ENCODE measurements around the gene AUNIP. TPM values are rescaled to one million over a fixed set of nuclear protein-coding genes. Genes with fewer than 3 reads are reported as not detected.

AUNIP gene
- polyA plus RNA-seq, 1 of the 3 experiments (the other 2 are of a cell fraction): 1.9 TPM

GRCh38 chr1:25810341-25811299, 48.6 kb downstream of the AUNIP start:
- WGBS (ENCODE audit: low lambda C conversion rate): 74% methylated on average over 5 of the region's 21 CpGs
- Histone ChIP-seq H4K20me1 (ENCODE audit: insufficient read depth) (no peaks in the 10 kb centered on the region), H3K79me2 (ENCODE audit: insufficient read depth) (no peaks in the 10 kb centered on the region), H3F3A (replicated peaks; ENCODE audit: insufficient read depth) (no peaks in the 10 kb centered on the region), H3K4me2 (no peak overlapping the region), H3K27ac (ENCODE audit: low read depth in 2 of 2, low read length in 1 of 2) (peak overlapping the region in 1 of 2 experiments; percentile 24; a peak in 1 of 4 replicates), H3K9me2 (no peaks in the 10 kb centered on the region), H2AFZ (ENCODE audit: low read depth) (no peak overlapping the region), H3K4me3 (ENCODE audit: low read depth in 2 of 2, low read length in 1 of 2) (no peak overlapping the region; a peak in 1 of 4 replicates), H3K4me1 (ENCODE audit: control insufficient read depth in 1 of 2, insufficient read depth in 2 of 2, low read depth in 1 of 2, low read length in 1 of 2) (peaks cover 0 to 16% of the 10 kb centered on the region in 2 experiments; a peak in 1 of 4 replicates), H3K9me3 (no peaks in the 10 kb centered on the region), H3K9ac (no peak overlapping the region), H3K36me3 (replicated peaks in 1 of 2; ENCODE audit: control insufficient read depth in 1 of 2, insufficient read depth in 2 of 2, low read length in 1 of 2) (peaks cover 3 to 46% of the 10 kb centered on the region in 2 experiments), H3K27me3 (ENCODE audit: insufficient read depth) (no peaks in the 10 kb centered on the region)
- peak; percentile 90 for DNase-seq
- ChIA-PET POLR2A (interaction anchor here (0.7 to 1.6 kb wide), 4 partner anchors 9 to 202 kb away, joined by 3 to 4 read pairs (median 4); partner anchors contain the start of genes MTFR1L and SELENON), CTCF (interaction anchor here (0.6 to 4.7 kb wide), 30 partner anchors 10 to 329 kb away, joined by 3 to 76 read pairs (median 4); partner anchors contain the start of genes MTFR1L and SELENON)
- TF ChIP-seq NFIC (IDR thresholded peaks at IDR 0.05; ENCODE audit: borderline replicate concordance) (no peak), EZH2phosphoT487 (IDR thresholded peaks at IDR 0.05; ENCODE audit: borderline replicate concordance, low read depth) (no peak), TAF1 (IDR thresholded peaks at IDR 0.05; ENCODE audit: borderline replicate concordance, low read depth, low read length) (no peak), RFX5 (IDR thresholded peaks at IDR 0.05; ENCODE audit: low read length) (no peak), SMC3 (IDR thresholded peaks at IDR 0.05; ENCODE audit: low read depth, low read length) (peak; percentile 71), RCOR1 (IDR thresholded peaks at IDR 0.05; ENCODE audit: low read length) (0 out of 2 replicates have a peak, but pooled peaks have one; percentile 34), POLR2AphosphoS5 (IDR thresholded peaks at IDR 0.05; ENCODE audit: low read depth, low read length) (peak; percentile 28; the same call in 1 of the 2 replicates), RAD21 (IDR thresholded peaks at IDR 0.05; ENCODE audit: low read length) (peak; percentile 91), GATA2 (CRISPR knock-in tag; IDR thresholded peaks at IDR 0.05) (no peak), USF2 (IDR thresholded peaks at IDR 0.05; ENCODE audit: borderline replicate concordance, low read depth, low read length) (no peak), CHD2 (IDR thresholded peaks at IDR 0.05; ENCODE audit: low read length, partially characterized antibody) (no peak), YY1 (IDR thresholded peaks at IDR 0.05; ENCODE audit: low read depth) (no peak), FOXM1 (IDR thresholded peaks at IDR 0.05; ENCODE audit: low read depth) (no peak), EP300 (IDR thresholded peaks at IDR 0.05; ENCODE audit: borderline replicate concordance in 1 of 2, low read depth in 1 of 2, low read length in 1 of 2) (no peak), NRF1 (IDR thresholded peaks at IDR 0.05; ENCODE audit: low read depth, low read length) (no peak), FOXJ3 (CRISPR knock-in tag; IDR thresholded peaks at IDR 0.05) (no peak), MXI1 (IDR thresholded peaks at IDR 0.05; ENCODE audit: low read depth, low read length) (no peak), MAX (IDR thresholded peaks at IDR 0.05; ENCODE audit: low read depth) (no peak), SIN3A (IDR thresholded peaks at IDR 0.05; ENCODE audit: borderline replicate concordance, low read depth, low read length) (no peak), MEF2A (IDR thresholded peaks at IDR 0.05; ENCODE audit: borderline replicate concordance, low read depth) (no peak)
- TF ChIP-seq, protein P1, sequence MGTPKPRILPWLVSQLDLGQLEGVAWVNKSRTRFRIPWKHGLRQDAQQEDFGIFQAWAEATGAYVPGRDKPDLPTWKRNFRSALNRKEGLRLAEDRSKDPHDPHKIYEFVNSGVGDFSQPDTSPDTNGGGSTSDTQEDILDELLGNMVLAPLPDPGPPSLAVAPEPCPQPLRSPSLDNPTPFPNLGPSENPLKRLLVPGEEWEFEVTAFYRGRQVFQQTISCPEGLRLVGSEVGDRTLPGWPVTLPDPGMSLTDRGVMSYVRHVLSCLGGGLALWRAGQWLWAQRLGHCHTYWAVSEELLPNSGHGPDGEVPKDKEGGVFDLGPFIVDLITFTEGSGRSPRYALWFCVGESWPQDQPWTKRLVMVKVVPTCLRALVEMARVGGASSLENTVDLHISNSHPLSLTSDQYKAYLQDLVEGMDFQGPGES (IDR thresholded peaks at IDR 0.05; ENCODE audit: low read depth, low read length): no peak
- TF ChIP-seq, protein P2, sequence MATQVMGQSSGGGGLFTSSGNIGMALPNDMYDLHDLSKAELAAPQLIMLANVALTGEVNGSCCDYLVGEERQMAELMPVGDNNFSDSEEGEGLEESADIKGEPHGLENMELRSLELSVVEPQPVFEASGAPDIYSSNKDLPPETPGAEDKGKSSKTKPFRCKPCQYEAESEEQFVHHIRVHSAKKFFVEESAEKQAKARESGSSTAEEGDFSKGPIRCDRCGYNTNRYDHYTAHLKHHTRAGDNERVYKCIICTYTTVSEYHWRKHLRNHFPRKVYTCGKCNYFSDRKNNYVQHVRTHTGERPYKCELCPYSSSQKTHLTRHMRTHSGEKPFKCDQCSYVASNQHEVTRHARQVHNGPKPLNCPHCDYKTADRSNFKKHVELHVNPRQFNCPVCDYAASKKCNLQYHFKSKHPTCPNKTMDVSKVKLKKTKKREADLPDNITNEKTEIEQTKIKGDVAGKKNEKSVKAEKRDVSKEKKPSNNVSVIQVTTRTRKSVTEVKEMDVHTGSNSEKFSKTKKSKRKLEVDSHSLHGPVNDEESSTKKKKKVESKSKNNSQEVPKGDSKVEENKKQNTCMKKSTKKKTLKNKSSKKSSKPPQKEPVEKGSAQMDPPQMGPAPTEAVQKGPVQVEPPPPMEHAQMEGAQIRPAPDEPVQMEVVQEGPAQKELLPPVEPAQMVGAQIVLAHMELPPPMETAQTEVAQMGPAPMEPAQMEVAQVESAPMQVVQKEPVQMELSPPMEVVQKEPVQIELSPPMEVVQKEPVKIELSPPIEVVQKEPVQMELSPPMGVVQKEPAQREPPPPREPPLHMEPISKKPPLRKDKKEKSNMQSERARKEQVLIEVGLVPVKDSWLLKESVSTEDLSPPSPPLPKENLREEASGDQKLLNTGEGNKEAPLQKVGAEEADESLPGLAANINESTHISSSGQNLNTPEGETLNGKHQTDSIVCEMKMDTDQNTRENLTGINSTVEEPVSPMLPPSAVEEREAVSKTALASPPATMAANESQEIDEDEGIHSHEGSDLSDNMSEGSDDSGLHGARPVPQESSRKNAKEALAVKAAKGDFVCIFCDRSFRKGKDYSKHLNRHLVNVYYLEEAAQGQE (IDR thresholded peaks at IDR 0.05; ENCODE audit: low read depth, low read length): no peak
- TF ChIP-seq, protein P3, sequence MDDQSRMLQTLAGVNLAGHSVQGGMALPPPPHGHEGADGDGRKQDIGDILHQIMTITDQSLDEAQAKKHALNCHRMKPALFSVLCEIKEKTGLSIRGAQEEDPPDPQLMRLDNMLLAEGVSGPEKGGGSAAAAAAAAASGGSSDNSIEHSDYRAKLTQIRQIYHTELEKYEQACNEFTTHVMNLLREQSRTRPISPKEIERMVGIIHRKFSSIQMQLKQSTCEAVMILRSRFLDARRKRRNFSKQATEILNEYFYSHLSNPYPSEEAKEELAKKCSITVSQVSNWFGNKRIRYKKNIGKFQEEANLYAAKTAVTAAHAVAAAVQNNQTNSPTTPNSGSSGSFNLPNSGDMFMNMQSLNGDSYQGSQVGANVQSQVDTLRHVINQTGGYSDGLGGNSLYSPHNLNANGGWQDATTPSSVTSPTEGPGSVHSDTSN (IDR thresholded peaks at IDR 0.05): no peak
- TF ChIP-seq, protein P4, sequence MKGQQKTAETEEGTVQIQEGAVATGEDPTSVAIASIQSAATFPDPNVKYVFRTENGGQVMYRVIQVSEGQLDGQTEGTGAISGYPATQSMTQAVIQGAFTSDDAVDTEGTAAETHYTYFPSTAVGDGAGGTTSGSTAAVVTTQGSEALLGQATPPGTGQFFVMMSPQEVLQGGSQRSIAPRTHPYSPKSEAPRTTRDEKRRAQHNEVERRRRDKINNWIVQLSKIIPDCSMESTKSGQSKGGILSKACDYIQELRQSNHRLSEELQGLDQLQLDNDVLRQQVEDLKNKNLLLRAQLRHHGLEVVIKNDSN (IDR thresholded peaks at IDR 0.05; ENCODE audit: borderline replicate concordance, low read depth): no peak
